IMR-90 (cell line): ENCODE results near the gene STRN.

Experiments used
- BHLHE40 ChIP-seq: fragments of 150-350 bp; IDR thresholded peaks from 2 replicates; pipeline ENCODE4 v1.6.1; 2016; ENCODE audit warnings: mild to moderate bottlenecking, low read depth, low read length
- CEBPB ChIP-seq: IDR thresholded peaks from 2 replicates; pipeline ENCODE4 v1.6.1; 2012; ENCODE audit warnings: low read depth, low read length, improper control_type of control experiment
- CHD1 ChIP-seq: IDR thresholded peaks from 2 replicates; pipeline ENCODE4 v1.6.1; 2012; ENCODE audit warnings: low read depth, low read length, improper control_type of control experiment
- CTCF ChIP-seq: conservative IDR thresholded peaks from 2 replicates; pipeline ENCODE4 v1.5.1; 2012; ENCODE audit warnings: mild to moderate bottlenecking, low read depth, low read length, improper control_type of control experiment
- ELK1 ChIP-seq: fragments of 150-350 bp; IDR thresholded peaks from 2 replicates; pipeline ENCODE4 v1.6.1; 2016; ENCODE audit warnings: low read depth, mild to moderate bottlenecking, low read length, moderate library complexity, borderline replicate concordance
- FOS ChIP-seq: fragments of 150-350 bp; IDR thresholded peaks from 2 replicates; pipeline ENCODE4 v1.6.1; 2016; ENCODE audit warnings: low read depth, low read length
- MAFK ChIP-seq: IDR thresholded peaks from 2 replicates; pipeline ENCODE4 v1.6.1; 2012; ENCODE audit warnings: low read depth, low read length, improper control_type of control experiment
- MXI1 ChIP-seq: IDR thresholded peaks from 2 replicates; pipeline ENCODE4 v1.6.1; 2012; ENCODE audit warnings: low read depth, mild to moderate bottlenecking, low read length, moderate library complexity, borderline replicate concordance
- POLR2A ChIP-seq: IDR thresholded peaks from 2 replicates; pipeline ENCODE4 v1.6.1; 2012; ENCODE audit warnings: mild to moderate bottlenecking, low read depth, low read length
- RAD21 ChIP-seq: IDR thresholded peaks from 2 replicates; pipeline ENCODE4 v1.6.1; 2012; ENCODE audit warnings: low read length, improper control_type of control experiment
- RCOR1 ChIP-seq: IDR thresholded peaks from 2 replicates; pipeline ENCODE4 v1.6.1; 2012; ENCODE audit warnings: mild to moderate bottlenecking, low read length, improper control_type of control experiment; ENCODE audit not compliant: insufficient replicate concordance
- RFX5 ChIP-seq: IDR thresholded peaks from 2 replicates; pipeline ENCODE4 v1.8.0; 2012; ENCODE audit warnings: low read depth, mild to moderate bottlenecking, low read length, moderate library complexity
- SMC3 ChIP-seq: fragments of 150-350 bp; IDR thresholded peaks from 2 replicates; pipeline ENCODE4 v1.6.1; 2016; ENCODE audit warnings: low read depth, mild to moderate bottlenecking, antibody characterized with exemption, low read length, moderate library complexity
- USF2 ChIP-seq: fragments of 150-350 bp; IDR thresholded peaks from 2 replicates; pipeline ENCODE4 v1.6.1; 2017; ENCODE audit warnings: mild to moderate bottlenecking, antibody characterized with exemption, low read length, low read depth

GRCh38 chr2:36834731-36835524 is 131.4 kb downstream of the STRN start:
- TF ChIP-seq MXI1 (no peak), CTCF (no peak), CHD1 (no peak), ELK1 (no peak), RFX5 (no peak), POLR2A (no peak), BHLHE40 (no peak), RAD21 (no peak), SMC3 (no peak), USF2 (no peak), CEBPB (no peak), FOS (no peak), RCOR1 (no peak), MAFK (no peak)
